Right atrium auricular region (tissue), 2 donors: ENCODE data around the gene TBK1. TPM values are rescaled to one million over a fixed set of nuclear protein-coding genes. Genes with fewer than 3 reads are reported as not detected.

Source experiments
- DNase-seq: peaks from one replicate; pipeline ENCODE4 v3.0.0-alpha.2; 2019; ENCODE audit warnings: low spot score
- H3K27ac ChIP-seq, 2 donors: fragments of 200-600 bp; sonication (generic); 1 replicate in 1 of 2; 2 replicates in 1 of 2; pipeline ENCODE4 v1.5.1; 2016 to 2019
- H3K27me3 ChIP-seq, 2 donors: fragments of 200-600 bp; sonication (generic); one replicate each; pipeline versions ENCODE4 v1.5.1 to v1.6.0; 2017 to 2019
- H3K36me3 ChIP-seq: fragments of 200-600 bp; sonication (generic); one replicate; pipeline ENCODE4 v1.5.1; 2016
- H3K4me1 ChIP-seq, 2 donors: fragments of 200-600 bp; sonication (generic); one replicate each; pipeline versions ENCODE4 v1.5.1 to v1.6.0; 2017 to 2019
- H3K4me3 ChIP-seq, 2 donors: fragments of 200-600 bp; sonication (generic); 1 replicate in 1 of 2; 2 replicates in 1 of 2; pipeline ENCODE4 v1.5.1; 2017 to 2019; ENCODE audit warnings: mild to moderate bottlenecking in 1 of 2, moderate library complexity in 1 of 2
- H3K9me3 ChIP-seq, 2 donors: fragments of 200-600 bp; sonication (generic); one replicate each; pipeline ENCODE4 v1.5.1; 2019
- total RNA-seq, 2 donors: library from RNA; depleted of rRNA; stranded (reverse); fragments of >200 nt; gene quantifications; one replicate each; pipeline ENCODE4 v1.1.0, GENCODE V29; 2016
- TF ChIP-seq, protein P1 (sequence below), 2 donors: fragments of 200-600 bp; sonication (generic); IDR thresholded peaks; one replicate each; pipeline ENCODE4 v1.5.1; 2019; ENCODE audit warnings: antibody characterized with exemption in 2 of 2

Gene TBK1
- total RNA-seq, 2 donors from 2014 or later, result 11.3 to 12.2 TPM

GRCh38 chr12:64407342-64408223, 44.3 kb upstream of the TBK1 start:
- Histone ChIP-seq H3K27ac (no peak overlapping the region), H3K4me3 (no peak overlapping the region), H3K27me3 (no peaks in the 10 kb centered on the region), H3K9me3 (no peaks in the 10 kb centered on the region), H3K4me1 (peaks cover 0 to 18% of the 10 kb centered on the region in 2 donors), H3K36me3 (peaks cover 22% of the 10 kb centered on the region)
- TF ChIP-seq, protein P1, sequence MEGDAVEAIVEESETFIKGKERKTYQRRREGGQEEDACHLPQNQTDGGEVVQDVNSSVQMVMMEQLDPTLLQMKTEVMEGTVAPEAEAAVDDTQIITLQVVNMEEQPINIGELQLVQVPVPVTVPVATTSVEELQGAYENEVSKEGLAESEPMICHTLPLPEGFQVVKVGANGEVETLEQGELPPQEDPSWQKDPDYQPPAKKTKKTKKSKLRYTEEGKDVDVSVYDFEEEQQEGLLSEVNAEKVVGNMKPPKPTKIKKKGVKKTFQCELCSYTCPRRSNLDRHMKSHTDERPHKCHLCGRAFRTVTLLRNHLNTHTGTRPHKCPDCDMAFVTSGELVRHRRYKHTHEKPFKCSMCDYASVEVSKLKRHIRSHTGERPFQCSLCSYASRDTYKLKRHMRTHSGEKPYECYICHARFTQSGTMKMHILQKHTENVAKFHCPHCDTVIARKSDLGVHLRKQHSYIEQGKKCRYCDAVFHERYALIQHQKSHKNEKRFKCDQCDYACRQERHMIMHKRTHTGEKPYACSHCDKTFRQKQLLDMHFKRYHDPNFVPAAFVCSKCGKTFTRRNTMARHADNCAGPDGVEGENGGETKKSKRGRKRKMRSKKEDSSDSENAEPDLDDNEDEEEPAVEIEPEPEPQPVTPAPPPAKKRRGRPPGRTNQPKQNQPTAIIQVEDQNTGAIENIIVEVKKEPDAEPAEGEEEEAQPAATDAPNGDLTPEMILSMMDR (IDR thresholded peaks at IDR 0.05), result no peak
- no peak for DNase-seq

GRCh38 chr12:64411427-64411826, 40.5 kb upstream of the TBK1 start:
- DNase-seq, result no peak
- Histone ChIP-seq H3K4me3 (no peak overlapping the region), H3K27ac (no peak overlapping the region), H3K36me3 (peaks cover 56% of the 10 kb centered on the region), H3K9me3 (no peaks in the 10 kb centered on the region), H3K27me3 (no peaks in the 10 kb centered on the region), H3K4me1 (no peaks in the 10 kb centered on the region)
- TF ChIP-seq, protein P1 (IDR thresholded peaks at IDR 0.05), result no peak

DNA sequence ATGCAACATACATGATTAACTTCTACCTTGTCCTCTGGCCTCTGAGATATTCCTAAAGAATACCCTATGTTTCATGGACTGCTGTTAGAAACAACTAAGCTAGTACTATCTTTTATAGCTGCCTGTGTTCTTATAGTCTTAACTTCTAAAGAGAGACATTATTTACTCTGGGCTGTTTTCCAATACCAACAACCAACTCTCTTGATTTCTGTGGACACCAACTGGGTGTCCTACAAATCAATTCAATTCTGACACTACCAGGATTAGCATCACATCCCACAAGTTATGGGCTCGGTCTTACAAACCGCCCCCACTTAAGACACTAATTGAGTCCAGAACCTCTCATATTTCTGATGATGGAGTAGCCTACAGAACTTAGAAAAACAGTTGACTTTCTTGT, 39.5 kb upstream of the TBK1 start:
- DNase-seq, result no peak
- no peak overlapping the region for H3K4me3 ChIP-seq
- H3K9me3 ChIP-seq, result no peaks in the 10 kb centered on the region
- H3K27me3 ChIP-seq, result no peaks in the 10 kb centered on the region
- TF ChIP-seq, protein P1 (IDR thresholded peaks at IDR 0.05), result no peak
- H3K36me3 ChIP-seq, result peaks cover 67% of the 10 kb centered on the region
- H3K4me1 ChIP-seq, result no peaks in the 10 kb centered on the region
- no peak overlapping the region for H3K27ac ChIP-seq

- TF ChIP-seq, protein P1 (IDR thresholded peaks at IDR 0.05), result no peak
- Histone ChIP-seq H3K9me3 (no peaks in the 10 kb centered on the region), H3K27ac (no peak overlapping the region), H3K4me3 (no peak overlapping the region), H3K36me3 (peaks cover 79% of the 10 kb centered on the region), H3K27me3 (no peaks in the 10 kb centered on the region), H3K4me1 (no peaks in the 10 kb centered on the region)
- DNase-seq, result no peak
Observed at GRCh38 chr12:64413884-64414283, 38.0 kb upstream of the TBK1 start.

GRCh38 chr12:64418209-64418608, 33.7 kb upstream of the TBK1 start:
- Histone ChIP-seq H3K36me3 (peaks cover 93% of the 10 kb centered on the region), H3K4me1 (no peaks in the 10 kb centered on the region), H3K4me3 (no peak overlapping the region), H3K27ac (no peak overlapping the region), H3K27me3 (no peaks in the 10 kb centered on the region), H3K9me3 (no peaks in the 10 kb centered on the region)
- no peak for DNase-seq
- TF ChIP-seq, protein P1 (IDR thresholded peaks at IDR 0.05), result no peak
